Breast epithelium (tissue), 3 donors: Measurements from ENCODE around the gene WNK2.

Experiments used
- POLR2A ChIP-seq: fragments of 450-650 bp; IDR thresholded peaks from one replicate; pipeline ENCODE4 v1.6.1; 2016; ENCODE audit warnings: antibody characterized with exemption, mild to moderate bottlenecking, moderate library complexity
- POLR2AphosphoS5 ChIP-seq, 3 donors: sonication (generic); formaldehyde crosslinking; IDR thresholded peaks; one replicate each; pipeline ENCODE4 v1.6.1; 2017; ENCODE audit warnings: antibody characterized with exemption in 3 of 3
- TF ChIP-seq, protein P1 (sequence below), 3 donors: fragments of 450-650 bp; IDR thresholded peaks; one replicate each; pipeline ENCODE4 v1.5.1; 2016 to 2017; ENCODE audit warnings: antibody characterized with exemption in 3 of 3, mild to moderate bottlenecking in 3 of 3, moderate library complexity in 3 of 3

DNA sequence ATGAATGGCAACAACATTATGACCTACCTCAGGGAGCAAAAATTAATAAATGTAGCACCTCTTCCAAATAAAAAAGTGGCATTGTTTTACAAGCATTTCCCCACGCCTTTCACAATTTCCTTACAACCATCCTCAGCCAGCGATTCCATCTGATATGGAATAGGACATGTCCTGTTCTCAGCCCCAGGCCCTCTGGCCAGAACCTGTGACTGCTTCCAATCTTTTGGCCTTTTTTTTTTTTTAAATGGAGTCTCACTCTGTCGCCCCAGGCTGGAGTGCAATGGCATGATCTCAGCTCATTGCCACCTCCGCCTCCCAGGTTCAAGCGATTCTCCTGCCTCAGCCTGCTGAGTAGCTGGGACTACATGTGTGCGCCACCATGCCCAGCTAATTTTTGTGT, 16.8 kb upstream of the WNK2 start:
- TF ChIP-seq, protein P1, sequence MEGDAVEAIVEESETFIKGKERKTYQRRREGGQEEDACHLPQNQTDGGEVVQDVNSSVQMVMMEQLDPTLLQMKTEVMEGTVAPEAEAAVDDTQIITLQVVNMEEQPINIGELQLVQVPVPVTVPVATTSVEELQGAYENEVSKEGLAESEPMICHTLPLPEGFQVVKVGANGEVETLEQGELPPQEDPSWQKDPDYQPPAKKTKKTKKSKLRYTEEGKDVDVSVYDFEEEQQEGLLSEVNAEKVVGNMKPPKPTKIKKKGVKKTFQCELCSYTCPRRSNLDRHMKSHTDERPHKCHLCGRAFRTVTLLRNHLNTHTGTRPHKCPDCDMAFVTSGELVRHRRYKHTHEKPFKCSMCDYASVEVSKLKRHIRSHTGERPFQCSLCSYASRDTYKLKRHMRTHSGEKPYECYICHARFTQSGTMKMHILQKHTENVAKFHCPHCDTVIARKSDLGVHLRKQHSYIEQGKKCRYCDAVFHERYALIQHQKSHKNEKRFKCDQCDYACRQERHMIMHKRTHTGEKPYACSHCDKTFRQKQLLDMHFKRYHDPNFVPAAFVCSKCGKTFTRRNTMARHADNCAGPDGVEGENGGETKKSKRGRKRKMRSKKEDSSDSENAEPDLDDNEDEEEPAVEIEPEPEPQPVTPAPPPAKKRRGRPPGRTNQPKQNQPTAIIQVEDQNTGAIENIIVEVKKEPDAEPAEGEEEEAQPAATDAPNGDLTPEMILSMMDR (IDR thresholded peaks at IDR 0.05), result no peak
- TF ChIP-seq POLR2A, result no peak
- TF ChIP-seq POLR2AphosphoS5 (IDR thresholded peaks at IDR 0.05), result no peak
